ENCODE results near the gene EIF5. TPM values are rescaled to one million over a fixed set of nuclear protein-coding genes. Genes with fewer than 3 reads are reported as not detected.

EIF5 gene
- total RNA-seq, 1 donor from 2014 or later, result 267 TPM

DNA sequence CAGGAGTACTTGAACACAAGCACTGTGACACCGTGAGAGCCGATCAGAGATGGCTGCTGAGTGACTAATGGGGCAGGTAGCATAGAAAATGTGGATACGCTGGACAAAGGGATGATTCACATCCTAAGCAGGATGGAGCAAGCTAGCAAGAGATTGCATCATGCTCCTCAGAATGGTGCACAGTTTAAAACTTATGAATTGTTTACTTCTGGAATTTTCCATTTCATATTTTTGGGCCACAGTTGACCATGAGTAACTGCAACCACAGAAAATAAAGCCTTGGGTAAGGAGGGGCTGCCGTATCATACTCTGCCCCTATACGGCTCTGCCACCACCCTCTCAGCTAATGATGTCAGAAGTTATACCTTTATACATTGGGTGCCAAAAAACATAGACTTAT, 27.8 kb downstream of the EIF5 start:
- DNase-seq (ENCODE audit: low spot score), result no peak

DNA sequence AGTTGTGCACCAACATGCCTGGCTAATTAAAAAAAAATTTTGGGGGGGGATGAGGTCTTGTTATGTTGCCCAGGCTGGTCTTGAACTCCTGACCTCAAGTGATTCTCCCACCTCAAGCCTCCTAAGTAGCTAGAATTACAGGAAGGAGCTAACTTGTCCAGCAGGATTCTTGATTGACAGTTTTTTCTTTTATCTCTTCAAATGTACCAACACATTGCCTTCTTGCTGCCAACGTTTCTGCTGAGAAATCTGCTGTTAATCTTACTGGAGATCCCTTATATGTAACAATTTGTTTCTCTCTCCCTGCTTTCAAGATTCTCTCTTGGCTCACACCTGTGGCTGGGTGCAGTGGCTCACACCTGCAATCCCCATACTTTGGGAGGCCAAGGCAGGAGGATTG, 28.7 kb downstream of the EIF5 start:
- no peak for DNase-seq (ENCODE audit: low spot score)

DNA sequence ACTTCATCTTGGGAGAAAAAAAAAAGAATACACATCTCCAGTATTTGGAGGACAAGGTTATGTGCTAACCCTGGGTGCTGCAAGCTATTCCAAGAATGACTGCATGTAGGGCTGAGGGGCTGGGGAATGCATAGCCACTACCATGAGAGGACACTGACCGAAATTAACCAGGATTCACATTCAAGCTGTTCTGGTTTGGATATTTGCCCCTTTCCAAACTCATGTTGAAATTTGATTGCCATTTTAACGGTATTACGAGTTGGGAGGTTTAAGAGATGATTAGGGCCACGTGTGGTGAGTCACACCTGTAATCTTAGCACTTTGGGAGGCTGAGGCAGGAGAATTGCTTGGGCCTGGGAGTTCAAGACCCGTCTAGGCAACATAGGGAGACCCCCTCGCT, 32.7 kb downstream of the EIF5 start:
- DNase-seq (ENCODE audit: low spot score), result peak; percentile 22

- DNase-seq (ENCODE audit: low spot score), result peak; percentile 4
Observed at GRCh38 chr14:103367995-103368394, 34.0 kb downstream of the EIF5 start.

DNA sequence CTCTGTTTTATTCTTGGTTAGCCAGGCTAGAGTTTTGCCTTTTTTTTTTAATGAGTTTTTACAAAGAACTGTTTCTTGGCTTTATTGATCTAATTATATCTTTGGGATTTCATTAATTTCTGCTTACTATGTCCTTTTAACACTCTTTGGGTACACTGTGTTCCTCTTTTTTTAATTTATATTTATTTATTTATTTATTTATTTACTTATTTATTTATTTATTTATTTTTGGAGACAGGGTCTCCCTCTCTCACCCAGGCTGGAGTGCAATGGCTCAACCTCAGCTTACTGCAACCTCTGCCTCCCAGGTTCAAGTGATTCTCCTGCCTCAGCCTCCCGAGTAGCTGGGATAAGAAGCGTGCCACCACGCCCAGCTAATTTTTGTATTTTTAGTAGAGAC, 36.0 kb downstream of the EIF5 start:
- DNase-seq (ENCODE audit: low spot score), result no peak

DNA sequence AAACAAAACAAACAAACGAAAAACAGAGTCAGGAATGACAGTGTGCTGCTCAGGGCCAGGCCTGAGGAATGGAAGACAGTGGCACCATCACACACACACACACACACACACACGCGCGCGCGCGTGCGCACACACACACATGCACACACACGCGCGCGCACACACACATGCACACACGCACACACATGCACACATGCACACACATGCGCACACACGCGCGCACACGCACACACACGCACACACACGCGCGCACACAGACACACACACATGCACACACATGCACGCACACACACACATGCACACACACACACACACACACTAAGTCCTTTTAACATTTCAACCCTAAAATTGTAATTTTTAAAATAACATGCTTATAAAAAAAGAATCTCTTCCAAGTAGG, 38.0 kb downstream of the EIF5 start:
- DNase-seq (ENCODE audit: low spot score), result no peak

DNA sequence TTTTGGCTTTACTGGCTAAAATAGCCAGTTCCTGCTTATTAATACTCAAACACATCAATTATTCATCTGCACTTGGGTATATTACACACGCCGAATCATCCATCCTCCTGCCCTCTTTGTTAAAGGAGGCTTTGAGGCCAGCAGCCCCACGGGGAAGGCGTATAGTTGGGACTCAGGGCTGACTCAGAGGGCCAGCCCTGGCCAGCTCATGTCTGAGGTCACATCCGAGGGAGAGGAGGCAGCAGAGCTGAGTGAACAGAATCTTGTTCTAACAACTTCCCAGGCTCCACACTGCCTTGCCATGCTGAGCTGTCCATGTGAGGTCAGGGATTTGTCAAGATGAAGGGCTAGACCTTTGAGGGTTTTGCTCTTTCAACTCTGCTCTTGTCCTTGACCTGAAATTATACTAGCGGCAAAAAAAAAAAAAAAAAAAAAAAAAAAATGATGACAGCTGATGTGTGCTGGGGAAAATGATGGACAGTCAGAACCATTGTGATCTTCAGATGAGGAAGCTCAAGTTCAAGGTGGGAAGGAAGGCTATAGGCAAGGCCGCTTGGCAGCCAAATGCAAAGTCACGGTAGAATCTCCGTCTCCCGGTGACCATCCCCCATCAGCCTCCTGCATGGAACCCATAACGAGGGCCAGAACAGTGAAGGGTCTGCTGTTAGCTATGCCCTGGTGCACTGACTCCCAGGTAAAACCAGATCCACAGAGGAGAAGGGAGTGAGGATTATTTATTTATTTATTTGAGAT, 38.7 kb downstream of the EIF5 start:
- DNase-seq (ENCODE audit: low spot score), result no peak

DNA sequence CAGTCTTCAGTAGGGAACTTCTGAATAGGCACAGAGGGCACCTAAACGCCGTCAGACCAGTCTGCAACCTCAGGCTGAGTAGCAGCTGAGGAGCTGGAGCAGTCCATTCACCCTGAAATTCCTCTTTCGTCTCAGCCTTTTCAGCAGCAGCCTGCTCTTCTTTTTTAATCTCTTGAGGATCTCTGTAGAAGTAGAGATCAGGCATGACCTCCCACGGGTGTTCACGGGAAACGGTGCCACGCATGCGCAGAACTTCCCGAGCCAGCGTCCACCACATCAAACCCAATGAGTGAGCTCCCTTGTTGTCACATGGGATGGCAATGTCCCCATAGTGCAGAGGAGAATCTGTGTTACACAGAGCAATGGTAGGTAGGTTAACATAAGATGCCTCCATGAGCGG, 40.1 kb downstream of the EIF5 start:
- DNase-seq (ENCODE audit: low spot score), result no peak

GRCh38 chr14:103377522-103378037, 43.5 kb downstream of the EIF5 start:
- no peak for DNase-seq (ENCODE audit: low spot score)

- no peak for DNase-seq (ENCODE audit: low spot score)
Observed at GRCh38 chr14:103378038-103378854, 44.2 kb downstream of the EIF5 start.

DNA sequence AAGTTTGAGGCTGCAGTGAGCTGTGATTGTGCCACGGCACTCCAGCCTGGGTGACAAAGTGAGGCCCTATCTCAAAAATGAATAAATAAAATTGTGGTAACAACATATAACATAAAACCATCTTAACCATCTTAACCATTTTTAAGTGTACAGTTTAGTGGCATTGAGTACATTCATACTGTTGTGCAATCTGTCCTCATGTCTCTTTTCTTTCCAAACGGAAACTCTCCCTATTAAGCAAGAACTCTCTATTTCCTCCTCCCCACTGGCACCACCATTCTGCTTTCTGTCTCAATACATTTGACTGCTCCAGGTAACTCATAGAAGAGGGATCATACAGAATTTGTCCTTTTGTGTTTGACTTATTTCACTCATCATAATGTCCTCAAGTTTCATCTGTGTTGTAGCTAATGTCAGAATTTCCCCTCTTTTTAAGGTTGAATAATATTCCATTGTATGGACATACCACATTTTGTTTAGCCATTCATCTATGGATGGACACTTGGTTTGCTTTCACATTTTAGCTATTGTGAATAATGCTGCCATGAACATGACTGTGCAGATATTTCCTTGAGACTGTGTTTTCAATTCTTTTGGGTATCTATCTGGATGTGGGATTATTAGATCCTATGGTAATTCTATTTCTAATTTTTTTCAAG, 46.8 kb downstream of the EIF5 start:
- DNase-seq (ENCODE audit: low spot score), result no peak

- no peak for DNase-seq (ENCODE audit: low spot score)
Observed at GRCh38 chr14:103382376-103382775, 48.3 kb downstream of the EIF5 start.

- DNase-seq (ENCODE audit: low spot score), result no peak
Observed at GRCh38 chr14:103384450-103385151, 50.6 kb downstream of the EIF5 start.

DNA sequence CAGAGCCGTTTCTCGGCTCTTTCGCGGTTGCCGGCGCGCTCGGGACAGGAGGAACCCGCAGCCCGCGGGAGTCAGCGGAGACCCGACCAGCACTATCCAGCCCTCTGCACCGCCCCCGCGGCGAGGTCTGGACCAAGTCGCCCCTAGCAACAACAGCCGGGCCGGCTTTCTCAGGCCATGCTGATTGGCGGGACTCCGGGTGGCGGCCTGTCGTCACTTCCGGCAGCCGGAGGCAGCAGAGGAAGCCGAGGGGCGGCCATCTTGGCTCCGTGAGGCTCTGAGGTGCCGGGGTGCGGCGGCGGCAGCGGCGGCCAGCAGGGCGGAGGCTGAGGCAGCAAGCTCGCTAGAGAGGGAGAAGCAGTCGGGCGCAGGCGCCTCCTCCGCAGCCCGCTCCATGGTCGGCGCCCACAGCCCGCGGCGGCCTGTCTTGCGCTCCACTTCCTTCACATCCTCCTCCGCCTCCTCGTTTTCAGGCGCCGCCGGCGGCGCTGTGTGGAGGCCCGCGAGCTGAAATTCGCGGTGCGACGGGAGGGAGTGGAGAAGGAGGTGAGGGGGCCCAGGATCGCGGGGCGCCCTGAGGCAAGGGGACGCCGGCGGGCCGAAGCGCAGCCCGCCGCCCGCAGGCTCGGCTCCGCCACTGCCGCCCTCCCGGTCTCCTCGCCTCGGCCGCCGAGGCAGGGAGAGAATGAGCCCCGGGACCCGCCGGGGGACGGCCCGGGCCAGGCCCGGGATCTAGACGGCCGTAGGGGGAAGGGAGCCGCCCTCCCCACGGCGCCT, 51.3 kb downstream of the EIF5 start, which contains the start of gene MARK3:
Gene MARK3 (plus strand): TSS at position 264 of the 777 bp plus-strand sequence. CDS start 615 bp downstream, outside the sequence.
- DNase-seq (ENCODE audit: low spot score), result peak; percentile 99

GRCh38 chr14:103385929-103386712, 52.1 kb downstream of the EIF5 start:
- no peak for DNase-seq (ENCODE audit: low spot score)

DNA sequence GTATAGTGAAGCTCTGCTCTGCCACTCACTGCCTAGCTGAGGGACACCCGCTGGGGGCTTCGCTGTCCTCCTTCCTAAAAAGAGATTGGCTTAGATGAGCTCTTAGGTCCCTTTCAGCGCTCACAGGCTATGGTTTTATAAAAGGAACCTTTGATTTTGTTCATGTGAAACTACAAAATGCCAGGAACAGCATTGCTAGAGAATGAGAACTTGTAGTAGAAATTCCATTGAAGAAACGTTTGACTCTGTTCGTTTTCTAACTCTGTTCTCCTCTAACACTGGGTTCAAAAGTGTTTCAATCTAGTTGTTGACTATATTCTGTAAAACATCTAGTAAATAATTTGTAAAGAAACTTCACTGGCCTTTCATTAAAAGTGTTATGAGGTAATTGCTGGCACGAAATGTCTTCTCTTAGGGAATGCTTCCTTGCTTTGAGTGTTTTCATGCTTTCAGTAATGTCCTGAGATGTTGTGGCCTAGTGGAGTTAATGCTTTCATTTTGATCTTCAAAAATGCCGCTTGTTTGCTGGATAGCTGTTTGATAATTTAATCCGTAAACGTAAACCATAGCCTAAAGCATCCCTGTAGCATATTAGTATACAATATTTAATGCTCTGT, 52.8 kb downstream of the EIF5 start:
- DNase-seq (ENCODE audit: low spot score), result no peak

GRCh38 chr14:103388664-103389063, 54.6 kb downstream of the EIF5 start:
- DNase-seq (ENCODE audit: low spot score), result no peak

- no peak for DNase-seq (ENCODE audit: low spot score)
Observed at GRCh38 chr14:103390605-103391004, 56.6 kb downstream of the EIF5 start.

GRCh38 chr14:103391048-103391447, 57.0 kb downstream of the EIF5 start:
- DNase-seq (ENCODE audit: low spot score), result no peak

Data from mesenteric fat pad (tissue), 1 donor.